HG02938 (cell line): ENCODE data around the gene TRPV4.

Experiments used
- ATAC-seq: cut with Tn5 transposase; IDR thresholded peaks from one replicate; pipeline ENCODE4 v1.9.1; 2021; ENCODE audit warnings: mild to moderate bottlenecking, moderate library complexity; ENCODE audit not compliant: unreplicated experiment

Gene TRPV4

DNA sequence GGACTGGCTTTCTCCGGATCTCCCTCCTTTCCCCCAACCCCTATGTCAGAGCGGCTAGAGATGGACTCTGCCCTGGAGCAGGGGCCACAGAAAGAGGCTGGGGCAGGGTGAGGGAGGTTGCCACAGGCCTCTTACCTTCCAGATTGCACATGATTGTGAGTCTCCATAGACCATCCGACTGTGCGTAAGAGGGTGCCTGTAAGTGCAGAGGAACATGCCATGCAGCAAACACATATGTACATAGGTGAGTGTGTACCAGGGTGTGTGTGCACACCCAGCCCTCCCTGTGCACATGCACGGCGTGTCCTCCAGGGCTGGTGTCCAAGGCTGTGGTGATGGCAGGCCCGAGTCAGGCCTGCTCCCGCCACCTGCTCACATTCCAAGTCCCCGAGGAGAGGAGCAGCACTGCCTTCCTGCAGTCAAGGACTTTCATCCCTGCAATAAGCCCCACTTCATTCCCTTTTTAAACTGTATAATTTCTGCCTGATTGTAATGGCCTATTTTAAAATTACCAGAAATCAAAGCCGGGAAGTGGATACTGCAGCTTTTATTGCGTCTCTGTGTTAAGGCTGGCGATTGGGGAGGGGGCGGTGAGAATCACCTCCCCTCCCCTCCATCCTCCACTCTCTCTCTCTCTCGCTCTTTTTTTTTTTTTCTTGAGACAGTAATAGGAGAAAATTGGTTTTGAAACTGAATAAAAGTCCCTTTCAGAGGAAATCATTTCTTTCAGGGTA lies 91.1 kb downstream of the TRPV4 start:
- no peak for ATAC-seq

DNA sequence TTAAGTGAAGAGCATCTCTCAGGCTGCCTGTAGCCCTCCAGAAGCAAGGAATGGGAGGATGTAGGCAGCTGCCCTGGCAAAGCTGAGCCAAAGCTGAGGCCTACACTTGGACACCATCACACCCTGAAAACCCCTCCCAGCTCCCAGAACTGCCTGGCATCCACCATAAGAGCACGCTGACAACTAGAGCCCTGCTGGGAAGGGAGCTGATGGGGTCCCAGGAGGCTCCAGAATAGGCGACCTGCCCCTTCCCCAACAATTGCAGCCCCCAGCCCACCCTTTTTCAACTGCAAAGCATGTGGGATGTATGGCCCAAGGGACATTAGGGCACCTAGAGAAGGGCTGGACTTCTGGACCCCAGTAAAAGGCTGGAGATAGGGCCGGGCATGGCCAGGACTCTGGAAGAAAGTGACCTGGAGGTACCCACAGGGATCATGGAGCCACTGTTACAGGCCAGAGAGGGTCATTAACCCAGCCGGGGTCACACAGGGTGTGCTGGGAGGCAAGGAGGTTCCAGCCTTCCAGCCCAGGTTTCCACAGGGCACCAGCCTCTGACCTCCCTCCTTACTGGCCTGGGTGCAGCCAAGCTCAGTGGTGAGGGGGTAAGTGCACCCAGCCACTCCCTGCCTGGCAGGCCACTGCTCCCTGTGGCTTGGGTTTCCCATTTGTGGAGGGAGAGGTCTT lies 91.8 kb downstream of the TRPV4 start:
- no peak for ATAC-seq

DNA sequence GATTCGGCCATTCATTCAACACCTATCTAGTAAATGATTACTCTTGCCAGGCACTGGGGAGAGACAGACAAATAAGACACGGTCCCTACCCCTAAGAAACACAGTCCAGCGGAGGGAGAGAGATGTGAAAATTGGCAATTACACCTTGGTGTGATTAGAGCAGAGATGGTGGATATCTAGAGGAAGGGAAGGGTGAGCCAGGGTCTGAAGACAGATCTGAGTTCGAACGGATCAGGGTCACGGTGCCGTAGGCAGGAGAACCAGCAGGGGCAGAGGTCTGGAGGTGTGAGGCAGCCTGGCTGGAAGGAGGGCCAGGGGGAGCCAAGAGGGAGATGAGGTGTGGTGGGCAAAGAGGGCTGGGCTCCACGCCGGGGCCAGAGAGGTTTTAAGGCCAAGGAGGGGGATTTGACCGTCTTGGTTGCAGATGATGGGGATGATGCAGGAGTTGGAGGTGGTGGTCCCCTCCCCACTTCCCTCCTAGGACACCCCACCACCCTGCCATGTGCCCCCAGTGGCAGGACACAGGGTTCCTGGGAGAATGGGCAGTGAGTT lies 92.4 kb downstream of the TRPV4 start:
- no peak for ATAC-seq

DNA sequence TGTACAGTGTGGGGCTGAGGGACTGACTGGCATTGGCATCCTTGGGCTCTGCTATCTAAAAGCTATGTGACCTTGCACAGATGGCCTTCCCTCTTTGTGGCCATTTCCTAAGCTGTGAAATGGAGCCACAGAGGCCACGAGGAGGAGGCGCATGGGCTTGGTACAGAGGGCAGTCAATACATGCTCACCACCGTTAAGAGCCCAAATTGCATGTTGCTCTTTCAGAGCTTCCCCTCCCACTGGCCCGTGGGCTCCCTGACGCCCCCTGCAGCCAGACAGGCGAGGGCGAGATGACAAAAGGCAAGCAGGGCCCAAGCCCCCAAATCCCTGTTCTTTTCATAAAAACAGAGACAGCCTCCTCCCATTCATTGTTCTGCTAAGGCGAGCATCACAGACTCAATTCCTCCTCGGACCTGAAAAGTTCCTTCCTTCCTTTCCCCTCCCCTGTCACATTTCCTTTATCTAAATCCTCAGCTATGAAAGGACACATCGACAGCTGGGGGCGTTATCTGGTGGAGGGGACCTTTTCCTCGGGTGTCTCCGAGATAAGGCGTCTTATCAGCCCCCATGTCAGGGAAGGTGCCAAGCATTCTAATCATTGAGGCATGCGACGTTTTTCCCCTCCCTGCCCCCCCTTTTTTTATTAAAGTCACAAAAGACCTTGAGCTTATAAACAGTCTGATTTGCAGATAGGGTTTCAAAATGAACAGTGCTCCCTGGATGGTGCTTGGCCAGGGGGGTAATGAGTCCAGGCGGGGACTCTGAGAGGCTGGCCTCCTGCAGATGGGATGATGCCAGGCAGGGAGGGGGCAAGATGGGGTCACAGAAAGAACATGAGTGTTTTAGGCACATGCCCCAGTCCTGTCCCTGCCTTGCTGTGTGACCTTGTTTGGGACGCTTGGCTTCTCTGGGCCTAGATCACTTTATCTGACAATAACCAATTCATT lies 93.2 kb downstream of the TRPV4 start:
- ATAC-seq: no peak

- no peak for ATAC-seq
These were observed 94.1 kb downstream of the TRPV4 start for GRCh38 chr12:109738878-109739665.

DNA sequence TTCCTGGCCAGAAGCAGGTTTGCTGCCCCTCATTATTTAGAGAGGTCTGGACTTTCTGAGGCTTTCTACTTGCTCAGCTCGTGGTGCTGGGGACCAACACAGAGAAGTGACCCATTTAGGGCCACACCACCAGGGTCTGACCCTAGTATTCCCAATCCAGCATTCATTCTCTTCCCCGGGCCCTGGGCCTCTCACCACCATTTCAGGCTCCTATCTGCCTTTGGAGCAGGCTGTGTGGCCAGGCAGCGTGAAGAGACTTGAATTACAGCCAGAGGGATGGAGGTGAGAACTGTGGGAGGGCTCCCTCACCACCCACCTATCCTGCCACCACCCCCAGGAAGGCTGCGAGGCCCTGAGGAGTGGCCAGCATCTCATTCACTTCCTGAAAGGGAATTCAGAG lies 95.0 kb downstream of the TRPV4 start:
- ATAC-seq: no peak

- ATAC-seq: no peak
These were observed 95.6 kb downstream of the TRPV4 start for GRCh38 chr12:109737631-109738030.

DNA sequence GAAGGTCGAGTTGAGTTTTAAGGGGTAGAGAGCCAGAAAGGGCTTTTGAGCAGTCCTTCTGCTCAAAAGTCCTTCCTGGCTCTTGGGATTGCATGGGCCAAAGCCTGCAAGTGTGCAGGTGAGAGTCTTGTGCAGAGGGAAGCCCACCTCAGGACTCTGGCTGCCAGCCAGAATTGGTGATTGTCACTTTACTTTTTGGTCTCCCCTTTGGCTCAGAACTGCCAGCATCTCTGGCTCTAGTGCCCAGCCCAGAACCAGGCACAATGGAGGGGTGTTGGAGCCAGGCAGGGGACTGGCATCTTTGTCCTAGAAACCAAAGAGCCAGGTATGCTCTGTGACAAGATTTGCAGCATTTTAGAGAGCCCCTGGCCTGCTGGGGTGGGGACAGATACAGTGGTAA lies 96.1 kb downstream of the TRPV4 start:
- ATAC-seq: no peak

DNA sequence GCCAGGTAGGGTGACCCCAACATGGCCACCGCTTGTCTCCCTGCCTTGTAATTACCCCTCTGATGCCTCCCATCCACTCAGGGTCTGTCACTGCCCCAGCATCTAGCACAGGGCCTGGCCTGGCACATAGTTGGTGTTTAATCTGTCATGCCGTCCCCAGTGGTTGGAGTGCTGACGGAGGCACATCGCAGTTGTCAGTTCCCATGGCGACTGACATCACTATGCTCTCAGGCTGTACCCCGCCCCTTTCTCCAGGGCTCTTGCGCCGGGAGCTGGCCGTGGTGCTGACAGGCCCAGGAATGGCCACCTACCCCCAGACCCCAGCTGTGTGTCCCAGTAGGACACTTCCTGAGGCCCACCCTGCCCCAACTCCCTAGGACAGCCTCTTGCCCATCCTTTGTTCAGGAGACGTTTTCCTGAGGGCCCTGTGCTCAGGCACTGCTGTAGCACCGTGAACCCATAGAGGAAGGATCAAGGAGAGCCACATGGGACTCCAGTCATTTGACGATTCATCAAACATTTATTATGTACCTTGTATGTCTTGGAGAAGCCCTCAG lies 96.6 kb downstream of the TRPV4 start:
- no peak for ATAC-seq

- ATAC-seq: no peak
These were observed 97.2 kb downstream of the TRPV4 start for GRCh38 chr12:109735825-109736551.

- no peak for ATAC-seq
These were observed 98.1 kb downstream of the TRPV4 start for GRCh38 chr12:109735051-109735521.

DNA sequence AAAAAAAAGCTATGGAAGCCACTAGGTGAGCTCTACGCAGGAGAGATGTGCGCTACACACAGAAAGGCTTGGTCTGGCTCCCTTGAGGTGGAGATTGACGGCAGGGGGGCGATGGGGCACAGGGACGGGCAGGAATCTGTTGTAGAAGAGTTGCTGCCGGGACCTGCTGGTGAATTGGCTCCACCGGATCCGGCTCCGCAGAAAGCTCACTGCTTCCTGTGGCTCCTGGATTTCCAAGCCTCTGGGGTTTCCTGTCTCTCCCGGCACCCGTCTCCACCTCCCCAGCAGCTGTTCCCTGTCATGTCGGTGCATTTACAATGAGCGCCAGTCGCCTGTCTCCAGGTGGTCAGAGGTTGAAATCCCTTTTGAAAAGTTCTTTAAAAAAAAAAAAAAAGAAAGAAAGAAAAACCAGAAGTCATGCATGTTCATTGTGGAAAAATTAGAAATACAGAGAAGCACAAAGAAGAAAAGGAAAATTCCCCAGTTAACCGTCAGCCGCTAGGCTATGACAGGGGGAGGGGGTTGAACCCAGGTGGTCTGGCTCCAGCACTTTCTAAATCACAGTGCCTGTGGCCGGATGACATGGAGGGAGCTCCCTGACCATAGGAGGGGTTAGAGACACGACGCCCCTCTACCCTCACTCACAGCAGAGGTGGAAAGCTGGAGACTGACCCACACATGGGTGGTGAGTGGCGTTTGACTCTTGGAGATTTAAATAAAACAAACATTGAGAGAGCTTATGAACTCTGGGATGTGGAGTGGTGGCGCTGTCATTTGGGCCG lies 98.8 kb downstream of the TRPV4 start:
- ATAC-seq: no peak
